ENCODE data around the gene FMN2.

FMN2 gene

DNA sequence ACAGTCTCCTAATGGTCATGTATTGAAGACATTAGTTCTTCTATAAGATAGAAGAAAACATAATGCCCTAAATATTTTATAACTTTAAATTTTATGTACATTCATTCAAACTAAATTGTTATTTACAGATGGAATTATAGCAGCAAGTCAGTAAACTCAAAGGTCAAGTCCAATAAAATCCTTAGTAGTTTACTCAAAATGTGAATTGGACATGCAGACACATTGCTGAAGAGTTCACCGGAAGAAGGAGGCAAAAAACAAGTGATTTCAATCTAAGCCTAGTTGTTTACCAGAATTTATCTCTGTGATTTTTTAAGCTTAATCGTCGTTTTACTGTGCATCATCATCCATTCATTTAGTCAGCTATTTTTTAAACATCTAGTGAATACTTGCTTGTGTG lies 370.6 kb downstream of the FMN2 start:
- DNase-seq = no peak

DNA sequence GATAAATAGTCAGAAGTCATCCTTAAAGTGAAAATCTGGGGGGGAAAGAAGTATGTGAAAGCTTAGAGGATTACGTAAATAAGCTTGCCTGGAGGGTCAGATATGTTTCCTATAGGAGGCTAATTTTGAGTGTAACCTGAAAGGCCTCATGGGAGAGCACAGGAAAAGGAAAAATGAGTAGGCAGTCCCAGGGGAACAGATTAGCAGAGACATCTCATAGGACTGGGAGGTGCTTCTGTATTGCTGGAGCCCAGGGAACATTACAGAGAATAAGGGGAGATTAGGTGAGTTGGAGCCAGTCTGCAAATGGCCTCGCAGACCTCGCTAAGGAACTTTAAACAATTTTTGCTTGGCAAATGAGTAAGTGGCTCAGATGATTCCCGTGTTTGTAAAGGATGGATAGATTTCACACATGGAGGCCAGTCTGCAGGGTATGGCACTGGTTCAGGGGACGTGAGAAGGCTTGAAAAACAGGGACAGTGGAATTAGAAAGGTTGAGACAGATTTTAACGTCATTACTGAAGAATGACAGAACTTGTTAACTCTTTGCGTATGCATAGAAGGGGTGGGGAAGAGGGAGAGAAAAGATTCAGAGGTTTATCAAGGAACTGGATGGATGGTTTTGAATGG lies 371.2 kb downstream of the FMN2 start:
- no peak for DNase-seq

DNA sequence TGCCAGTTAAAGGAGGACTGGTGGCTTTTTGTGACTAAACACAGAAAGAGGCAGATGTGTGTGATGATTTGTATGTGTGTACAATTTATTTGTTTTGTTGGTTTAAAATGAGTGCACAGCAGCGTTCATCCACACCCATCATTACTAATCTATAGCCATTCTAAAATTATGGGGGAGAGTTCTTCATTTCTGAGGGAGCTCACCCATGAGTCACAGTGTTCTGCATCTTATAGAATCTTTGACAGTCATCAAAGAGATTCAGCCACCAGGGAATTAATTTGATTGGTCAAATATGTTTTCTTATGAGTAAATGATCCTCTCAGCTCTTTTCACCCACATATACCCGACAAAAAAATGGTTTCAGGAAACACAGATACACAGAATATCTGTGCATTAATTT lies 372.4 kb downstream of the FMN2 start:
- no peak for DNase-seq

DNA sequence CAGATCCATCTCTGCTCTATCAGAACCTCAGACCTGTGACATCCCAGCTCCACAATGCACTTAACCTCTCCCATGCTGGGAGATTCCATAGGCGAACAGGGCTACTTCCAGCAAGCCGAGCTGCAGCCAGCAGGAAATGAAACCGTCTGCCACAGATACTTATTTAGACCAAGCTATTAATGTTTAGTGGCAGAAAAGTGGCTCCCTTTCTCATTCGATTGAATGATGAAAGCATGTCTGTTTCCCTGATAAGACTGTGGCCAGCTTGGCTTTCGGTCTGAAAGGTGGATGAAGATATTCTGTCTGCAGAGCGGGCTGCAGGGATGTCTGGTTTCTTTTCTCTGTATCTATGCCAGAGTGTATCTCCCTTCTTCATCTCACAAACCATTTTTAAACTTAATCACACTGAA lies 373.9 kb downstream of the FMN2 start:
- no peak for DNase-seq

DNA sequence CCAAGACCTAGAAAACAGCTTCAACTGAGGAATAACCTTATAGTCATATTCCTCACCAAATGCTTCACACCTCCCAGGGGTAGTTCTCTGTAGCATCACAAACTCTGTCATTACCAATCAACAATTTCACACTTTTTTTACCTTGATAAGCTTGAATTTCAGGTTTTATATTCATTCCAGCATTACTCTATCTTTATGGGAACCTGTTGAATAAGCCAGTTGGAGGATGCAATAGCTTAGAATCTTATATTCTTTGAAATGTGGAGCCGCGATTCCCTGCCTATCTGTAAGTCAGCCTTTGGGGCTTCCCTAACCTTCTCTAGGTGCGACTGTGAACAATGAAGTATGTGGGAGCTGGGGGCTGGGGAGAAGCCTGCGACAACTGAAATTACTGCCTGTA lies 374.8 kb downstream of the FMN2 start:
- DNase-seq = no peak

DNA sequence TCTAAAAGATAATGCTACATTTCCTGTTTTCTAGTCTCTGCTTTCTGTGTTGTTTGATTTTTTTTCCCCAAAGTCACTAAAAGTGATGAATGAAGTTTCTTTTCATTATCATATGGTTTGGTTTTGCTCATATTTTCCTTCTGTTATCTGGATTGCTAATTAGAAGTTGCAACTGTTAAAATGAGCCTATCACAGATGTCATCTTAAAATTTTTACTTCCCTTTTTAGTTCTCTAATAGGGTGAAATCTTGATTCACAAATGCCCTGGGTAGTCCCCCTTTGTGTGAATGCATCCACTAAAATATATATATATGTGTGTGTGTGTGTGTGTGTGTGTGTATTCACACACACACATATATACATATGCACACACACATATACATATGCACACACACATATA lies 376.2 kb downstream of the FMN2 start:
- no peak for DNase-seq

DNA sequence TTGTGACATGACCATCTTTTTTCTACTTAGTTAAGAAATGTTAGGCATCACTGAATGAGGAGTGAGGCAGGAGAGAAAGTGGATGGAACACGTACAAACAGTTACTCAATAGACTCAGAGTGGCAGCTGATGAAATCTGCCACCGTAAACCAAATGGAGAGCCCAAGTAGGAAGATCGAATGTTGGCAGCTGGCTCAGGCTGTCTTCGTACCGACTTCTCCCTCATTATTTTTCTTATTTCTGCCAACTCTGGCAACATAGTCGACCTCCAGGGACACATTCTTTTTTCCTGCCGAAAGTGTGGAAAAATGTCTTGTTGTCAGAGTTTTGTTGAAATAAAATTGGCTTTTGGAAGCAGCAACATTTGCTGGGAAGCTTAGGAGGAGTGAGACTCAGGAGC lies 377.0 kb downstream of the FMN2 start:
- DNase-seq = no peak

DNA sequence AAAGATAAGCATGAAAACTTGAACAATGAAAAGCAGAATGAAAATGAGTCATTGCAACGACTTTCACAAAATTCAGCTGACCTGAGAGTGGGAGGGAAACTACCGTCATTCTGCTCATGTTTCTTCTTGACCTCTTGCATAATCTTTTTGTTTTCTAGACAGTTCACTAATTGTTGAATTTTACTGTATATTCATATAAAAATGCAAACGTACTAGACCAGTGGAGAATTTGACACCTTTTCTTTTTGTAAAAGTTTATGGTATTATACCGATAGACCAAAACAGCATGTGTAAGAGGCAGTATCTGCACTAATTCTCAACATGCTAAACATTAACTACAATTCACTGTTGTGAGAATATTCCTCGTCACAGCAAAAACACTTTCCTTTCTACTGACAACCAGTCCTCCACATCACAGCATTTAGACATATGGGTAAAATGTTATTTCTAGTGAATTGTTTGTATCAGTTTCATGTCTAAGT lies 382.5 kb downstream of the FMN2 start:
- no peak for DNase-seq

DNA sequence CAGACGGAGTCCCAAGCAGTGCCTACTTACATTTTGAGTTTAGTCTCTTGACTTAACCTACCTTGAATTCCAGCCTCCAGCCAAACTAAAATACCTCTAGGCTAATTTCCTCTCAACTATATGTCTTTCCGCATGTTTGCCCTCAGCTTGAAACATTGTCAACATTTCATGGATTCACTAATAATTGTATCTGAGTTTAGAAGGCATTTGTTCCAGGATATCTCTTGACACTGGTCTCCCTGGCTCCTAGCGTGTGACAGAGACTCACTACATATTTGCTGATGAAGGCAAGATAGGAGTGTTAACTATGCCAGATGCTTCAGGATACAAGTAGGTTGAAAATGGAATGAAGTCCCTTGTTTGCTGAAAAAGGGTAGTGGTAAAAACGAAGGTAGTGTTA lies 384.1 kb downstream of the FMN2 start:
- no peak for DNase-seq

DNA sequence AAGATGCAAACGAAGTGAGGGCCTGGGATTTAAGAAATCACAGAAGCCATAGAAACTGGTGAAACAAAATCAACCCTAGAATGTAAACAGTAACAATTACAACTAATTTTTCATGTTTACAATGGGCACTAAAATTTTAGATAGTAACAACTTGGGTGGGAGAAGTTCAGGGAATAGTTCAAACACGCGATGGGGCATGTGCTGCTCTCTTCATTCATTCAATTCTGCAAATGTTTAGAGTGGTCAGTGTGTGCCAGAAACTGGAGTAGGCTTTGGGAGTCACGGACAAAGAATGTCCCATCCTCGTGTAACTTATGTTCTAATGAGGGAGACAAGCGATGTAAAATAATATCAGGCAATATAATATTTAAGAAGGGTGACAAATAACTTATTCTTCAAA lies 386.9 kb downstream of the FMN2 start:
- no peak for DNase-seq

DNA sequence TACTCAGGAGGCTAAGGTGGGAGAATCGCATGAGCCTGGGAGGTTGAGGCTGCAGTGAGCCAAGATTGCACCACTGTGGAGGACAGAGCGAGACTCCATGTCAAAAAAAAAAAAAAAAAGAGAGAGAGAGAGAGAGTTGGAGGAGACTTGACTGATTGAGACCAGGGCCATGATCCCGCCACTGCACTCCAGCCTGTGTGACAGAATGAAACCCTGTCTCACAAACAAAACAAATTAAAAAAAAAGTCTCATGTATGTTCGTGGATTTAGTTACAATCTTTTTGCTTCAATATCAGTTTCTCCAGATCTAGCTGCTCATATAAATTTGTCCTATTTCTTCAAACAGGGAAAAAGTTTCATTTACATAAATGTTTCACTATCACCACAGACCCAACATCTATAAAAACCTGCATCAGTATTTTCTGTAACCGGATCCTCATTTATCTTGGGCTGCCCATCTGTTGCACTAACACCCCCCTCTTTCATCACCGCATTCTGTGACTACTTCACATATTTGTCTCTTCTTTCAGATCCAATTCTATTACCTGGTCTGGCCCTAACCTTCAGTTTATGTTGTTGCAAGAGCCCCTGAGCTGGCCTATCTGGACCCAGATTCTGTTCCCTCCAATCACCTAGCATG lies 393.2 kb downstream of the FMN2 start:
- DNase-seq = no peak

DNA sequence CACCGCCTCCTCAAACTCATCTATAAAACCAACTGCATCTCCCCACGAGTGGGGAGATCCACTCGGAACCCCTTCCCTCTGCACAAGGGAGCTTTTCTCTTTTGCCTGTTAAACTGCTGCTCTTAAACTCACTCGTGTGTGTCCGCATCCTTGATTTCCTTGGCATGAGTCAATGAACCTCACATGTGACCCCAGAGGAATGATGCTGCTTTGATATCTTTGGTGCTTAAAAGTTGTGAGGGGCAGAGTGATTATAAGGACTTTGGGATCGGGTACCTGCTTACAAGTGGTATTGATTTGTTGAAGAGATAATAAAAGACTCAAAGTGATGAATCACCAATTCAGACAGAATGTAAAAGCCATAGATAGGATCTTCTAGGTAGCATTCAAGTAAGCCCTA lies 394.9 kb downstream of the FMN2 start:
- no peak for DNase-seq

DNA sequence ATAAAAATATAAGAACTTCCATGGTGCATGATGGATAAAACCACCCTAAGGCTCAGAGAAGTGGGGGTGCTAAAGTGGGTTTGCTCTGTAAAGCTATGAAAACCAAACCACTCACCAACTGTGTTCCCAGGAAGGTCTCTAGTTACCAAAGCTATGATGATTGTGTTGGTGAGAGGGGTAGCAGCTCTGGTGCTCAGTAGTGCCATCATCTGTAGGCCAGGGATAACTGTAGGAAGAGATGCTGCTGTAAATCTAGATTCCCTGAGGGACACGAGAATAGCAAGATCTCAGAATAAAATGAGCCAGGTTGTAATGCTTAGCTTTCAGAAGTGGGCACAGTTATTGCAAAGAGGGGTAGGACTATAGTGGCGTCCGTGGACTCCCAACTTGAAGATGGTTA lies 395.8 kb downstream of the FMN2 start:
- no peak for DNase-seq

DNA sequence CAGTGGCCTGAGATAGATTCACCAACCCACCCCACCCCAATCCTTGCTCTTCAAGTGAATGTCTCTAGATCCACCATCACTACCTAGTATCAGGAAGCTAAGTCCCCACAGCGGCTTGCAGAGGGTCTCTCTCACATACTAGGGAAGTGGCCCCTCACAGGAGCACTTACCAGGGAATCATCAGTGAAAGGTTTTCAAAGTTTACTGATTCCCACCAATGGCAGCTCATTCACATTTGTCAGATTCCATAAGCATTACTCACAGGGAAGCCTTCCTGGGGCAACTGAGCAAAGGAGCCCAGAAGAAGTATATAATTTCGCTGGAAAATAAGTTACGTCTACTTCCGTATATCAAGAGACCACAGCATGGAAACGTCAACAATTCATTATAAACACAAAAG lies 399.5 kb downstream of the FMN2 start:
- no peak for DNase-seq

DNA sequence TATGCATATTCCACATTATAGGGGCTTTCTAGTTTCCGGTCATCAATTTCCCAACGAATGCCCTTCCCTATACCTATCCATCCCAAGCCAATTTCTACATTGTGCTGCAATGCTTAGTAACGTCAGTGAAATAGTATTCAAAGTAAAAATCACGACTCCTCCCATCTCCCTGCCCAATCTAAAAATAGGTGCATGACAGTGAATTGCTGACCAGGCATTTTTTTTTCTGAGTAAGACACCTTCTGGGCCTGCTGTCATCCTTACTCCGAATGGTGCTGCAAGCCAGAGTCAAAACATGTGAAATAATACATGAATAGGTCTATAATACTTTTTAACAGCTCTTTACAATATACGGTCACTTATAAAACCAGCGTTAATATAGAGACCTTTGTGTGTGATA lies 400.1 kb downstream of the FMN2 start:
- no peak for DNase-seq

DNA sequence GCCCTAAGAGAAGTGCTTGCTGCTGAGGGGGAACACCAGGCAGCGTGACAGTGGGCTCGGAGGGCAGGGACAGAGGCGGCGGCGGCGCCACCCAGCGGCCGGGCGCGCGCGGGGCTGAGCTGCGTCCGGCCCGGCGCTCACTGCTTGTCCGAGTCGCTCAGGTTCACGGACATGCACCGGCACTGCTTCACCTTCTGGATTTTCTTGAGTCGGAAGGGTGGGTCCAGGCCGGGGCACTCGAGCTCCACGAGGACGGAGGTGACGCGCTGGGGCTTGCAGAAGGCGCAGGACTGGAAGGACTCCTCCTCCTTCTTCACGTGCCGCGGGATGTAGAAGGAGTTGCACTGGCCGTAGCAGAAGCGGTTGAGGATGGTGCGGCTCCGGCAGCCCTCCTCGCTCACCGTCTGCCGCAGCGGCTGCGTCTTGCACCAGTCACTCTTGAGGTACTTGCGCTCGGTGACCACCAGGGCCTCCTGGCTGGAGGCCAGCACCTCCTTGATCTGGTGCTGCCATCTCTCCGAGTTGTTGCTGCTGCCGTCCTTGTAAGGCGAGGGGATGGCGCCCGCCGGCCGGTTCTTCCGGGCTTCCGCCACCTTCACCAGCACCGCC lies 401.3 kb downstream of the FMN2 start:
- DNase-seq = no peak

DNA sequence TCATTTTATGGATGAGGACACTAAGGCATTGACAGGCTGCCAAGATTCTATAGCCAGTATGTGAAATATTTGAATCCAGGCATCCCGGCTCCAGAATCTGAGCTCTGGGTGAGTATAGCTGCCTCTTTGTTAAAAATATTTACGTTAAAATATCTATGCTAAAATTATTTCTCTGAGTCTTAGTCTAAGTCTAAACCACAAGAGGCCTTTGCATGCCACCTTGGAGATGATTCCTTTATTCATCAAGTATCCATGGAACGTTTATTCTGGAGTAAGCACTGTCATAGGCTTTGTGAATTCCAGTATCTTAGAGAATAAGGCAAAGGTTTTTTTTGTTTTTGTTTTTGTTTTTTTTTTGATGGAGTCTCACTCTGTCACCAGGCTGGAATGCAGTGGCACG lies 403.9 kb downstream of the FMN2 start:
- no peak for DNase-seq

DNA sequence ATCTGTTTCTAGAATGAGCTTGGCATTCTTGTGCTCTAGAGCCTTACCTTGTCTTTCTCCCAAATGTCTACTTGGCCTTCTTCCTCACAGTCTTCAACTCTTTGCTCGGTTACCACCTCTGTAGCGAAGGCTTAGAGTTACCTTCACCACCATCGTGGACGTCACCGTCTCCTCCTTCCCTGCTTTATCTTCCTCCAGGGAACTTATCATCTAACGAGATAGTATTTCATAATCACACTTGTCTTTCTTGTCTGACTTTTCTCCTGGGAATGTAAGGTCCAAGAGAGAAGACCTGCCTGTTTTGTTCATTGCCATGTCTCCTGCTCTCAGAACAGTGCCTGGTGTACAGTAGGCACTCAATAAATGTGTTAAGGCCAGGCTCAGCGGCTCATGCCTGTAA lies 404.7 kb downstream of the FMN2 start:
- DNase-seq = no peak

DNA sequence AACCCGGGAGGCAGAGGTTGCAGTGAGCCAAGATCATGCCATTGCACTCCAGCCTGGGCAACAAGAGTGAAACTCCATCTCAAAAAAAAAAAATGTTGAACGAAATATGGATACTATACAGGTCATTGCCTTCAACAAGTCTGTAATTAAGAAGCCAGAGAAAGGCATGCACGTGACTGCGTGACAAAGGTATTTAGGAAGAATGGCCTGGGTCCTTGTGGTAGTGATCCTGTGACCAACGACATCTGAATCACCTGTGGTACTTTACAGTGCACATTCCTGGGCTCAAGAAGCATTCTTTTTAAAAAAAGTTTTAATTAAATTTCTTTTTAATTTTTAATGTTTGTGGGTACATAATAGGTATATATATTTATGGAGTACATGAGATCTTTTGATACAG lies 405.3 kb downstream of the FMN2 start:
- DNase-seq = no peak

DNA sequence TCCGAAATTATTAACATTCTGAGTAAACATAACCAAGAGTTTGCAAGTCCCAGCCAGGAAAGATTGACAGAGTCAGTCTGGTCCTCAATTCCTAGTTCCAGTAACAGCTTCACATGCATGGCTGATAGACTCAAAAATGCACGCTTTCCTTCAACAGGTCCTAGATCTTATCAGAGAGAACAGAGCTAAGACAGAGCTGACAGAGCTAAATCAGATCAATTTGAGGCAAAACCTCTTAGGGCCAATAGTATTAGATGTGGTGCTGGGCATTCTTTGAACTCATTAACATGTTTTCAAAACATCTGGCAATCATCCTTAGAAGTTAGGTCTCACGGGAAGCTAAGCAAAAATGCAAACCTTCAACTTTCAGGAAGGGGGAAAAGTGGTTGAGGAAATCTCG lies 406.2 kb downstream of the FMN2 start:
- no peak for DNase-seq

DNA sequence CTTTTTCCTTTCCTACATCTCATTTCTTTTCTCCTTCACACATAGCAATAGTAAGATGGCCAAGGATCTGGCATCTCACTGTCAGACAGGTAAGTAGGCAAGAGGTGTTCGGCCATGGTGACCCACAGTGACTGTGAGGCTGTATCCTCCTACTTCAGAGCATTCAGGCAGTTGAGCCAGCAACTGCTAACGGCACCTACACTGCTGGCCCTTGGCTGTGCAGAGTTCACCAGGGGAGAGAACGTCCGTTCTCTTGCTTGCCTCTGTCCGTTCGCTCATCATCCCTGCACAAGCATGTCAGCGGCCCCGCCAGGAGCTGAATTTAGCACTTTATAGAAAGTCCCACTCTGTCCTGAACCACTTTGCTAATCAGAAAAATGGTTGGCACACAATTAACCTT lies 406.7 kb downstream of the FMN2 start:
- no peak for DNase-seq

DNA sequence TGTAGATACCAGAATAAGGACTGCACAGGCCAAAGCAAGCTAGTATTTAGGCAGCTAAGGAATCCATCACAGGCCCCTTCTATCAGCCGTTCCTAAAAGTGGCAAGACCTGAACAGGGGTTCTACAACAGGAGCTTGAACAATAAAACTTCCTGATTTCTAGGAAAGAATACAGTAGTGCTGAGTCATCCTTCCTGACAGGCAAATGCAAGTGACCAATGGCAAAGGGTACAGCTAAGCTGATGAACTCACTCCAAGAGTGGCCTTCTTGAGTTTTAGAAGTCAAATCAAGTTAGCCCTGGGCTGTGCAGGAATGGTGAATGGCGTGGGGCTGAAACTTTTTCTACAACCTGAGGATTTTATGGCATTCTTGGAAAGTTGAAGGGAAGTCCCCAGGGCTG lies 407.3 kb downstream of the FMN2 start:
- no peak for DNase-seq

DNA sequence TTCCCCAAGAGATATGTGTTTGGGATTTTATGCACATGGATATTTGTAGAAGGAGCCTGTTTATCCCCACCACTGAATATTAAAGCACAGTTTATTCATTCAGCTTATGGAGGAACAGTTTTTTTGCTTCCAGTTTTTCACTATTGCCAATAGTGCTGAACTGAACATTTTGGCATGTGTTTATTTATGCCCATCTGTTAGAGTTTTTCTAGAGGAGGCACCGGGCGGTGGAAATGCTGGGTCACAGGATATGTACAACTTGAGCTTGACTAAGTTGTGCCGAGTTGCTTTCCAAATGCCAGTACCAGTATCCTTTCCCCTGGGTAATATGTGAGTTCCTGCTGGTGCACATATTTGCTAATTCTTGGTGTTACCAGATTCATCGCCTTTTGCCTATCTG lies 409.0 kb downstream of the FMN2 start:
- DNase-seq = no peak

DNA sequence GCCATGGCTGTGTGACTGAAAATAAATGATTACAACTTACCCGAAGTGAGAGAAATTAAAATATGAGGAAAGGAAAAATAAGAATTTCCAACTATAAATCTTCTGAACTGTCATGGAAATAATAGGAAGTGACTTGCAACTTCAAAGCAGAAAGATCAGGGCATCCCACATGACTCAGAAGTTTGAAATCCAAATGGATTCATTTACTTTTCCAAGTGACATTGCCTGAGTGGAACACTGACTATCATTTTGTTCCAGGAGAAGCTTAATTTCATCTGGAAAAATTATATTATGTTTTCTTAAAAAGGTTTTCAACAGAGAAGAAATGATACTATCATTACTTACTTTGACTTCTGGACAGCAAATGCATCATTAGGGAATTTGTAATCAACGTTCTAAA lies 409.4 kb downstream of the FMN2 start:
- no peak for DNase-seq

DNA sequence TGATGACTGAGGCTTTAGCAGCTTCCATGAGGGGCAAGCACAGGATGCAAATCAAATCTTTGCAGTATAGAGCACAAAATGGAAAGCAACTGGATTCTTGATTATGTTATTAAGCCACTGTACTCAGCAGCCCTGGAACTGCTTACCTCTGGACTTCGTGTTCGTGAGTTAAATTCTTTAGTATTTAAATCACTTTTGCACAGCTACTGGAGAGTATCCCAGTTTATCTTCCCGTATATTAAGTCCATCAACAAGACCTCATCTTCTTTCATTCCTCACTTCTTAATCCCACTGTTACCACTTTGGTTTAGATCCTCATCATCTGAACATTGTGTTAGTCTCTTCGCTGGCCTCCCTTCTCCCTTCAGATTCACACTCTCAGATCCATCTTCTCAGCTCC lies 411.4 kb downstream of the FMN2 start:
- DNase-seq = no peak

All from NCI-H1092 (cell line).